ENCODE measurements around the gene ELF4. TPM values are rescaled to one million over a fixed set of nuclear protein-coding genes. Genes with fewer than 3 reads are reported as not detected.

ELF4 gene
- total and polyA plus RNA-seq, 2 of the 13 experiments (the other 11 are each of a cell fraction or from before 2014, with no cell fraction given), result 1.3 to 2.6 TPM

DNA sequence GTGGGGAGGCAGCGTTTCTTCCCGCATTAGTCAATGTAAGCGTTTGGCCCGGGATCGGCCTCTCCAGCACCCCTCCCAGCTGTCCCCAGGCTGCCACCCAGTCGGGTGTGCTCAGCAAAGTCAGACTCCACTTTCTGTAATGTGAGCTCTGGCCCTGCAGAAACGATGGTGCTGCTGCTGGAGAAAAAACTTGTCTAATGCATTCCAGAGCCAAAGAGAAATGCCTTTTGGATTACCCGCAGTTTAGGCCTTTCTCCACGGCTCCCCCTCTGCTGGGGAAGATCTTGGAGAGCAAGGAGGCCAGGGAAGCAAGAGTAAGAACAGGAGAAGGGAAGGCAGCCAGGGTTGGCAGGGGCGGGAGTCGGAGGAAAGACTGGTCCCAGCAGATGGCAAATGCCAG is 55.2 kb downstream of the ELF4 start:
- in situ Hi-C loops (cut with HindIII; ENCODE audit: extremely low pct_ligation_motif_present, low pct_unique_long_range_greater_than_20kb), result loop anchor here (25.0 kb wide), 1 partner anchor 443 kb away; no protein-coding TSS in a partner anchor
- ChIA-PET CTCF (ENCODE audit: low intra/inter-chr PET ratio, low total read pairs) (no interaction called here), POLR2A (no interaction called here)

DNA sequence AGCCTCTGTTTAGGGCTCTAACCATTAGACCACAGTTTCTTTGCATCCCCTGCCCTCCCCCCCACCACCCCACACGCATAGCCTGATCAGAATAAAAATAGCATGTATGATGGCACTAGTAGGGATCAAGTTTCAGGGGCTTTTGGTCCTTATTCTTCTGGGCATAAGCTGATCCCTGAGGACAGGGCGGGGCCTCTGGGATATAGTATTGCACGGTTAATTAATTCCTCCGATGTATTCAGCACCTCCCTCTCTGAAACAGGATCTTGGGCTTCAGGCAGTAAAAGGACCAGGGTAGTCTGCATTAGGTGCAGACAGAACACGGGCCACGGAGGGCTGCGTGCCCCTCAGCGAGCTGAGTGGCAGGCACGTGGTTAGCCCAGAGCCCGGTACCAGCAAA is 57.1 kb downstream of the ELF4 start:
- ChIA-PET CTCF (ENCODE audit: low intra/inter-chr PET ratio, low total read pairs) (no interaction called here), POLR2A (no interaction called here)
- H3K4me1 ChIP-seq (ENCODE audit: insufficient read depth, low read length), result no peaks in the 10 kb centered on the region
- DNase-seq (ENCODE audit: low spot score) (no peak), FAIRE-seq (no peak), ATAC-seq (no peak)
- peaks cover 0 to 11% of the 10 kb centered on the region in 2 experiments; a peak in 2 of 5 replicates for H3K36me3 ChIP-seq (replicated peaks in 1 of 2; ENCODE audit: control insufficient read depth in 1 of 2, insufficient read depth in 2 of 2, low read length in 2 of 2)
- whole genome bisulfite sequencing (ENCODE audit: low lambda C conversion rate), result 100% methylated on average over 4 of the region's 10 CpGs
- no peak overlapping the region for H3K4me3 ChIP-seq (replicated peaks in 1 of 3; ENCODE audit: insufficient read depth in 1 of 3, low read depth in 2 of 3, low read length in 3 of 3)
- no peak overlapping the region for H3K4me2 ChIP-seq (ENCODE audit: low read depth, low read length)
- intact Hi-C loops (cut with micrococcal nuclease; ENCODE audit: unreplicated experiment) (no loop called here), in situ Hi-C loops (cut with HindIII; ENCODE audit: extremely low pct_ligation_motif_present, low pct_unique_long_range_greater_than_20kb) (loop anchor here (25.0 kb wide), 1 partner anchor 441 kb away; no protein-coding TSS in a partner anchor)
- H3K9me3 ChIP-seq (ENCODE audit: low read length), result no peaks in the 10 kb centered on the region
- no TSS peak for BruUV-seq (replicated peaks)
- no peaks in the 10 kb centered on the region for H4K20me1 ChIP-seq (ENCODE audit: insufficient read depth, low read length)
- H3K27me3 ChIP-seq (ENCODE audit: control insufficient read depth in 1 of 2, insufficient read depth in 2 of 2, low read length in 2 of 2), result no peaks in the 10 kb centered on the region
- no peaks in the 10 kb centered on the region for H3K79me2 ChIP-seq (ENCODE audit: insufficient read depth, low read length)
- H2AFZ ChIP-seq (ENCODE audit: low read length), result no peak overlapping the region
- no peak overlapping the region for H3K27ac ChIP-seq (ENCODE audit: extremely low read length, insufficient read depth, low read length)
- H3K9ac ChIP-seq (ENCODE audit: insufficient read depth, low read depth, low read length), result no peak overlapping the region
- no peak for TF ChIP-seq TARDBP (CRISPR knock-in tag; IDR thresholded peaks at IDR 0.05)
- TF ChIP-seq ZNF138 (CRISPR knock-in tag; IDR thresholded peaks at IDR 0.05; ENCODE audit: low read depth), result no peak
- TF ChIP-seq, protein P1, sequence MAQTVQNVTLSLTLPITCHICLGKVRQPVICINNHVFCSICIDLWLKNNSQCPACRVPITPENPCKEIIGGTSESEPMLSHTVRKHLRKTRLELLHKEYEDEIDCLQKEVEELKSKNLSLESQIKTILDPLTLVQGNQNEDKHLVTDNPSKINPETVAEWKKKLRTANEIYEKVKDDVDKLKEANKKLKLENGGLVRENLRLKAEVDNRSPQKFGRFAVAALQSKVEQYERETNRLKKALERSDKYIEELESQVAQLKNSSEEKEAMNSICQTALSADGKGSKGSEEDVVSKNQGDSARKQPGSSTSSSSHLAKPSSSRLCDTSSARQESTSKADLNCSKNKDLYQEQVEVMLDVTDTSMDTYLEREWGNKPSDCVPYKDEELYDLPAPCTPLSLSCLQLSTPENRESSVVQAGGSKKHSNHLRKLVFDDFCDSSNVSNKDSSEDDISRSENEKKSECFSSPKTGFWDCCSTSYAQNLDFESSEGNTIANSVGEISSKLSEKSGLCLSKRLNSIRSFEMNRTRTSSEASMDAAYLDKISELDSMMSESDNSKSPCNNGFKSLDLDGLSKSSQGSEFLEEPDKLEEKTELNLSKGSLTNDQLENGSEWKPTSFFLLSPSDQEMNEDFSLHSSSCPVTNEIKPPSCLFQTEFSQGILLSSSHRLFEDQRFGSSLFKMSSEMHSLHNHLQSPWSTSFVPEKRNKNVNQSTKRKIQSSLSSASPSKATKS (CRISPR knock-in tag; IDR thresholded peaks at IDR 0.05), result no peak
- TF ChIP-seq, protein P2, sequence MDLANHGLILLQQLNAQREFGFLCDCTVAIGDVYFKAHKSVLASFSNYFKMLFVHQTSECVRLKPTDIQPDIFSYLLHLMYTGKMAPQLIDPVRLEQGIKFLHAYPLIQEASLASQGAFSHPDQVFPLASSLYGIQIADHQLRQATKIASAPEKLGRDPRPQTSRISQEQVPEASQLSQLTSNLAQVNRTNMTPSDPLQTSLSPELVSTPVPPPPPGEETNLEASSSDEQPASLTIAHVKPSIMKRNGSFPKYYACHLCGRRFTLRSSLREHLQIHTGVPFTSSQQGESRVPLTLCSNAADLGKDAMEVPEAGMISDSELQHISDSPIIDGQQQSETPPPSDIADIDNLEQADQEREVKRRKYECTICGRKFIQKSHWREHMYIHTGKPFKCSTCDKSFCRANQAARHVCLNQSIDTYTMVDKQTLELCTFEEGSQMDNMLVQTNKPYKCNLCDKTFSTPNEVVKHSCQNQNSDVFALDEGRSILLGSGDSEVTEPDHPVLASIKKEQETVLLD (CRISPR knock-in tag; IDR thresholded peaks at IDR 0.05; ENCODE audit: low read depth), result no peak
- TF ChIP-seq RFX1 (IDR thresholded peaks at IDR 0.05), result no peak

More for the DNA sequence above, 55.2 kb downstream of the ELF4 start:
- no peaks in the 10 kb centered on the region for H3K27me3 ChIP-seq (ENCODE audit: control insufficient read depth in 1 of 2, insufficient read depth in 2 of 2, low read length in 2 of 2)
- no peaks in the 10 kb centered on the region for H3K4me1 ChIP-seq (ENCODE audit: insufficient read depth, low read length)
- H3K9ac ChIP-seq (ENCODE audit: insufficient read depth, low read depth, low read length), result no peak overlapping the region
- peaks cover 0 to 9% of the 10 kb centered on the region in 2 experiments; a peak in 2 of 5 replicates for H3K36me3 ChIP-seq (replicated peaks in 1 of 2; ENCODE audit: control insufficient read depth in 1 of 2, insufficient read depth in 2 of 2, low read length in 2 of 2)
- no peak for ATAC-seq
- no peak overlapping the region for H3K27ac ChIP-seq (ENCODE audit: extremely low read length, insufficient read depth, low read length)
- no peak for FAIRE-seq
- no peaks in the 10 kb centered on the region for H3K79me2 ChIP-seq (ENCODE audit: insufficient read depth, low read length)
- intact Hi-C loops (cut with micrococcal nuclease; ENCODE audit: unreplicated experiment), result no loop called here
- no peaks in the 10 kb centered on the region for H3K9me3 ChIP-seq (ENCODE audit: low read length)
- no peak overlapping the region for H2AFZ ChIP-seq (ENCODE audit: low read length)
- no peak for DNase-seq (ENCODE audit: low spot score)
- BruUV-seq (replicated peaks), result no TSS peak
- H3K4me2 ChIP-seq (ENCODE audit: low read depth, low read length), result no peak overlapping the region
- 93% methylated on average over 8 of the region's 11 CpGs for WGBS (ENCODE audit: low lambda C conversion rate)
- no peaks in the 10 kb centered on the region for H4K20me1 ChIP-seq (ENCODE audit: insufficient read depth, low read length)
- H3K4me3 ChIP-seq (replicated peaks in 1 of 3; ENCODE audit: insufficient read depth in 1 of 3, low read depth in 2 of 3, low read length in 3 of 3), result no peak overlapping the region
- TF ChIP-seq ZNF331 (CRISPR knock-in tag; IDR thresholded peaks at IDR 0.05) (no peak), FOSL2 (CRISPR knock-in tag; IDR thresholded peaks at IDR 0.05) (no peak), ZNF260 (CRISPR knock-in tag; IDR thresholded peaks at IDR 0.05; ENCODE audit: borderline replicate concordance, low read depth) (no peak), ZNF720 (CRISPR knock-in tag; IDR thresholded peaks at IDR 0.05) (no peak), SYNCRIP (IDR thresholded peaks at IDR 0.05; ENCODE audit: insufficient read depth, low read depth, low read length) (no peak)
- TF ChIP-seq, protein P3, sequence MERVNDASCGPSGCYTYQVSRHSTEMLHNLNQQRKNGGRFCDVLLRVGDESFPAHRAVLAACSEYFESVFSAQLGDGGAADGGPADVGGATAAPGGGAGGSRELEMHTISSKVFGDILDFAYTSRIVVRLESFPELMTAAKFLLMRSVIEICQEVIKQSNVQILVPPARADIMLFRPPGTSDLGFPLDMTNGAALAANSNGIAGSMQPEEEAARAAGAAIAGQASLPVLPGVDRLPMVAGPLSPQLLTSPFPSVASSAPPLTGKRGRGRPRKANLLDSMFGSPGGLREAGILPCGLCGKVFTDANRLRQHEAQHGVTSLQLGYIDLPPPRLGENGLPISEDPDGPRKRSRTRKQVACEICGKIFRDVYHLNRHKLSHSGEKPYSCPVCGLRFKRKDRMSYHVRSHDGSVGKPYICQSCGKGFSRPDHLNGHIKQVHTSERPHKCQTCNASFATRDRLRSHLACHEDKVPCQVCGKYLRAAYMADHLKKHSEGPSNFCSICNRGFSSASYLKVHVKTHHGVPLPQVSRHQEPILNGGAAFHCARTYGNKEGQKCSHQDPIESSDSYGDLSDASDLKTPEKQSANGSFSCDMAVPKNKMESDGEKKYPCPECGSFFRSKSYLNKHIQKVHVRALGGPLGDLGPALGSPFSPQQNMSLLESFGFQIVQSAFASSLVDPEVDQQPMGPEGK (CRISPR knock-in tag; IDR thresholded peaks at IDR 0.05), result no peak

All from HepG2 (cell line).